GM19463 (cell line): ENCODE measurements around the gene GABRG3.
A peak's percentile ranks its signal among the peaks of the same experiment; 100 is the strongest.

Experiments used
- ATAC-seq: cut with Tn5 transposase; IDR thresholded peaks from one replicate; pipeline ENCODE4 v1.9.1; 2021; ENCODE audit warnings: mild to moderate bottlenecking, moderate library complexity; ENCODE audit not compliant: unreplicated experiment

The GABRG3 gene

GRCh38 chr15:27059610-27060202, 88.7 kb downstream of the GABRG3 start:
- ATAC-seq, result peak; percentile 78

GRCh38 chr15:27061739-27062138, 90.8 kb downstream of the GABRG3 start:
- no peak for ATAC-seq

GRCh38 chr15:27062951-27063350, 92.0 kb downstream of the GABRG3 start:
- ATAC-seq, result no peak

- no peak for ATAC-seq
Observed at GRCh38 chr15:27064080-27064479, 93.1 kb downstream of the GABRG3 start.

GRCh38 chr15:27065151-27065550, 94.2 kb downstream of the GABRG3 start:
- ATAC-seq, result no peak

- no peak for ATAC-seq
Observed at GRCh38 chr15:27065785-27066184, 94.8 kb downstream of the GABRG3 start.

GRCh38 chr15:27066446-27066845, 95.5 kb downstream of the GABRG3 start:
- ATAC-seq, result no peak

- ATAC-seq, result no peak
Observed at GRCh38 chr15:27067175-27067574, 96.2 kb downstream of the GABRG3 start.

GRCh38 chr15:27070841-27071240, 99.9 kb downstream of the GABRG3 start:
- no peak for ATAC-seq

GRCh38 chr15:27074179-27074578, 103.2 kb downstream of the GABRG3 start:
- no peak for ATAC-seq

- ATAC-seq, result no peak
Observed at GRCh38 chr15:27077790-27078189, 106.8 kb downstream of the GABRG3 start.

GRCh38 chr15:27081676-27082418, 110.9 kb downstream of the GABRG3 start:
- no peak for ATAC-seq

- ATAC-seq, result no peak
Observed at GRCh38 chr15:27082526-27082925, 111.5 kb downstream of the GABRG3 start.

GRCh38 chr15:27084844-27085243, 113.9 kb downstream of the GABRG3 start:
- ATAC-seq, result no peak

GRCh38 chr15:27086149-27086548, 115.2 kb downstream of the GABRG3 start:
- ATAC-seq, result no peak

- no peak for ATAC-seq
Observed at GRCh38 chr15:27086805-27087204, 115.8 kb downstream of the GABRG3 start.

GRCh38 chr15:27087651-27088583, 116.9 kb downstream of the GABRG3 start:
- no peak for ATAC-seq

- ATAC-seq, result no peak
Observed at GRCh38 chr15:27088584-27089232, 117.7 kb downstream of the GABRG3 start.

- ATAC-seq, result no peak
Observed at GRCh38 chr15:27089233-27089586, 118.2 kb downstream of the GABRG3 start.

GRCh38 chr15:27089676-27090075, 118.7 kb downstream of the GABRG3 start:
- ATAC-seq, result no peak

GRCh38 chr15:27091270-27091940, 120.4 kb downstream of the GABRG3 start:
- no peak for ATAC-seq
